Fibroblast of lung (primary cell): ENCODE data around the gene CERS1. TPM values are rescaled to one million over a fixed set of nuclear protein-coding genes. Genes with fewer than 3 reads are reported as not detected.

Experiments
- DNase-seq, 2 donors: peaks; one replicate each; pipeline versions ENCODE4 v3.0.0 to v3.0.0-alpha.2; 2010; ENCODE audit warnings: low read depth in 2 of 2
- H2AFZ ChIP-seq: 2 replicates; pipeline ENCODE4 v1.5.1; 2012; ENCODE audit warnings: low read length, control low read depth, inconsistent platforms
- H3K27ac ChIP-seq: 2 replicates; pipeline ENCODE4 v1.5.1; 2011; ENCODE audit warnings: low read length, control low read depth; ENCODE audit not compliant: insufficient read depth
- H3K27me3 ChIP-seq: 2 replicates; pipeline ENCODE4 v1.5.1; 2011; ENCODE audit warnings: mild to moderate bottlenecking, low read length; ENCODE audit not compliant: control insufficient read depth, insufficient read depth
- H3K36me3 ChIP-seq: 2 replicates; pipeline ENCODE4 v1.5.1; 2011; ENCODE audit warnings: low read length; ENCODE audit not compliant: control insufficient read depth, insufficient read depth
- H3K4me1 ChIP-seq: 2 replicates; pipeline ENCODE4 v1.5.1; 2011; ENCODE audit warnings: low read length; ENCODE audit not compliant: control insufficient read depth, insufficient read depth; ENCODE audit errors: extremely low read depth
- H3K4me2 ChIP-seq: 2 replicates; pipeline ENCODE4 v1.5.1; 2011; ENCODE audit warnings: low read length, control low read depth; ENCODE audit not compliant: insufficient read depth; ENCODE audit errors: extremely low read depth
- H3K4me3 ChIP-seq, 4 experiments: fragments of 200-600 bp in 1 of 4; sonication (generic) in 1 of 4; replicated peaks in 1 of 4; 2 replicates each; pipeline ENCODE4 v1.5.1; 2011 to 2016; ENCODE audit warnings: low read length in 4 of 4, low read depth in 3 of 4, mild to moderate bottlenecking in 3 of 4, control low read depth in 2 of 4, inconsistent platforms in 1 of 4, mixed read lengths in 1 of 4; ENCODE audit not compliant: insufficient read depth in 1 of 4; ENCODE audit errors: control extremely low read depth in 1 of 4
- H3K79me2 ChIP-seq: 2 replicates; pipeline ENCODE4 v1.5.1; 2012; ENCODE audit warnings: mild to moderate bottlenecking, low read length, inconsistent platforms; ENCODE audit not compliant: control insufficient read depth, insufficient read depth
- H3K9ac ChIP-seq: 2 replicates; pipeline ENCODE4 v1.5.1; 2011; ENCODE audit warnings: mild to moderate bottlenecking, low read length, control low read depth; ENCODE audit not compliant: insufficient read depth
- H3K9me3 ChIP-seq: 2 replicates; pipeline ENCODE4 v1.5.1; 2012; ENCODE audit warnings: low read depth, low read length; ENCODE audit not compliant: control insufficient read depth, insufficient read depth
- H4K20me1 ChIP-seq: 2 replicates; pipeline ENCODE4 v1.5.1; 2011; ENCODE audit warnings: low read length; ENCODE audit not compliant: control insufficient read depth, insufficient read depth; ENCODE audit errors: extremely low read depth
- CTCF ChIP-seq, 2 donors: IDR thresholded peaks in 1 of 2; conservative IDR thresholded peaks in 1 of 2; 1 replicate in 1 of 2; 2 replicates in 1 of 2; pipeline ENCODE4 v1.5.1; 2011 to 2012; ENCODE audit warnings: low read length in 2 of 2, control low read depth in 1 of 2, inconsistent platforms in 1 of 2, low read depth in 1 of 2, mild to moderate bottlenecking in 1 of 2
- EZH2 ChIP-seq: IDR thresholded peaks from 2 replicates; pipeline ENCODE4 v1.5.1; 2012; ENCODE audit warnings: low read length, control low read depth, mild to moderate bottlenecking; ENCODE audit errors: missing control alignments
- polyA plus RNA-seq, 2 donors: library from polyadenylated mRNA; depleted of rRNA in 1 of 2; stranded (reverse) in 1 of 2; unstranded in 1 of 2; fragments of >200 nt; gene quantifications; 2 replicates each; pipeline ENCODE4 v1.2.1, GENCODE V29; 2011 to 2012; ENCODE audit warnings: missing spikeins in 1 of 2
- total RNA-seq: library from RNA; depleted of rRNA; stranded (reverse); fragments of >200 nt; gene quantifications from 2 replicates; pipeline ENCODE4 v1.2.1, GENCODE V29; 2014

The CERS1 gene
- total and polyA plus RNA-seq, 2 donors (not counting 1 experiment from before 2014, with no cell fraction given): 0.23 to 1.7 TPM

- no peaks in the 10 kb centered on the region for H3K27me3 ChIP-seq
- no peak overlapping the region for H3K27ac ChIP-seq
- peaks cover 37% of the 10 kb centered on the region for H3K36me3 ChIP-seq
- H3K9me3 ChIP-seq: no peaks in the 10 kb centered on the region
- H3K9ac ChIP-seq: no peak overlapping the region
- no peak overlapping the region for H2AFZ ChIP-seq
- TF ChIP-seq CTCF (conservative IDR thresholded peaks at IDR 0.05 in 1 of 2, IDR thresholded peaks at IDR 0.05 in 1 of 2; ENCODE audit: low read depth in 1 of 2, low read length in 2 of 2) (no peak), EZH2 (no peak)
- H3K79me2 ChIP-seq: peaks cover 16% of the 10 kb centered on the region
- no peaks in the 10 kb centered on the region for H3K4me1 ChIP-seq
- H4K20me1 ChIP-seq: no peaks in the 10 kb centered on the region
- H3K4me2 ChIP-seq: no peak overlapping the region
- H3K4me3 ChIP-seq: no peak overlapping the region
- no peak for DNase-seq
These were observed 14.1 kb upstream of the CERS1 start for GRCh38 chr19:18910010-18910409.

- Histone ChIP-seq H3K27ac (no peak overlapping the region), H3K36me3 (peaks cover 44% of the 10 kb centered on the region), H2AFZ (no peak overlapping the region), H3K4me3 (no peak overlapping the region), H4K20me1 (no peaks in the 10 kb centered on the region), H3K9ac (no peak overlapping the region), H3K4me1 (no peaks in the 10 kb centered on the region), H3K79me2 (peaks cover 14% of the 10 kb centered on the region), H3K27me3 (no peaks in the 10 kb centered on the region), H3K4me2 (no peak overlapping the region), H3K9me3 (no peaks in the 10 kb centered on the region)
- no peak for TF ChIP-seq CTCF (conservative IDR thresholded peaks at IDR 0.05 in 1 of 2, IDR thresholded peaks at IDR 0.05 in 1 of 2; ENCODE audit: low read depth in 1 of 2, low read length in 2 of 2)
- DNase-seq: no peak
These were observed 13.1 kb upstream of the CERS1 start for GRCh38 chr19:18908917-18909619.

GRCh38 chr19:18906605-18907519 is 10.9 kb upstream of the CERS1 start:
- Histone ChIP-seq H3K4me1 (no peaks in the 10 kb centered on the region), H3K4me3 (no peak overlapping the region), H3K9ac (no peak overlapping the region), H3K27me3 (no peaks in the 10 kb centered on the region), H3K4me2 (no peak overlapping the region), H3K36me3 (peaks cover 35% of the 10 kb centered on the region), H3K79me2 (no peaks in the 10 kb centered on the region), H3K9me3 (no peaks in the 10 kb centered on the region), H2AFZ (no peak overlapping the region), H3K27ac (no peak overlapping the region), H4K20me1 (no peaks in the 10 kb centered on the region)
- TF ChIP-seq CTCF (conservative IDR thresholded peaks at IDR 0.05 in 1 of 2, IDR thresholded peaks at IDR 0.05 in 1 of 2; ENCODE audit: low read depth in 1 of 2, low read length in 2 of 2): no peak
- no peak for TF ChIP-seq EZH2
- no peak for DNase-seq
